ENCODE results near the gene TSEN2.
A peak's percentile ranks its signal among the peaks of the same experiment; 100 is the strongest.
"Not testable (repeated sequence)": the region's sequence is repeated elsewhere in the genome, so short reads cannot be mapped to it uniquely, and the experiment has no call there.

The TSEN2 gene

GRCh38 chr3:12484198-12484982 is at the start of gene TSEN2:
Gene TSEN2, plus strand, starts transcription at chr3:12484480. Its CDS starts 5,321 bp downstream, at chr3:12489801.
- DNase-seq, result peak; percentile 90 to 94 (median 92)

GRCh38 chr3:12436514-12437220 is 47.6 kb upstream of the TSEN2 start:
- no peak for DNase-seq

DNA sequence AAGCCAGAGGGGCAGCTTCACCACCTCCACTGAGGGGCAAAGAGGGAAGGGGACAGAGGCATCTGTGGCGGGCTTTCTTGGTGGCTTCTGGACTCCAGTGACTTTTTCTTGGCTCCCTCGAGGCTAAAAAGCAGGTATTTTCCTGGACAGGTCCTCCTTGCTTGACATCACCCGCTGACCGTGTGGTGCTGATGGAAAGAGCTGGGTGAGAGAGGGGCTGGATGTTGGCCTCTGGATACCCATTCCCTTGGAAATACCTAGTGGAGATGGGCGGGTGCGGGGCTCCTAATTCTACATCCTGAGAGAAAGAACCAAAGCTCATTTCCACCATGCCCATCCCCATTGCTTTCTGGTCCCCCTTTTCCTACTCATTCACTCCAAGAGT is 47.1 kb upstream of the TSEN2 start:
- no peak for DNase-seq

DNA sequence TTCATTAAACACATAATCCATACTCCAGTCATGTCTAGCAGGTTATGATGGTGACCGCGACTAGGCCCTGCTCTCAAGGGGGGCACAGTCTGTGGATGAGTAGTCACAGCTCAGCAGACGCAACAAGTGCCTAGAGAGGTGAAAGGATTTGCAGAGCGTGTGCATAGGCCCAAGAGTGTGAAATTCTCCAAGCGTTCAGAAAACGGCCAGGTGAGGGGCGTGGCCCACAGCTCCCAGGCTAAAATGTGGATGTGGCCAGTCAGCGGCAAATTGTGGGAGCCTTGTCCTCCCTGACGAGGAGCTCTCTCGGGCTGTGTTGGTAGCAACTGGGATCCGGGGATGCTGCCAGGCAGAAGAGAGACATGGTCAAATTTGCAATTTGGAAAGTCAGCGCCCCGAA is 46.4 kb upstream of the TSEN2 start:
- no peak for DNase-seq

GRCh38 chr3:12438318-12438717 is 46.0 kb upstream of the TSEN2 start:
- no peak for DNase-seq

DNA sequence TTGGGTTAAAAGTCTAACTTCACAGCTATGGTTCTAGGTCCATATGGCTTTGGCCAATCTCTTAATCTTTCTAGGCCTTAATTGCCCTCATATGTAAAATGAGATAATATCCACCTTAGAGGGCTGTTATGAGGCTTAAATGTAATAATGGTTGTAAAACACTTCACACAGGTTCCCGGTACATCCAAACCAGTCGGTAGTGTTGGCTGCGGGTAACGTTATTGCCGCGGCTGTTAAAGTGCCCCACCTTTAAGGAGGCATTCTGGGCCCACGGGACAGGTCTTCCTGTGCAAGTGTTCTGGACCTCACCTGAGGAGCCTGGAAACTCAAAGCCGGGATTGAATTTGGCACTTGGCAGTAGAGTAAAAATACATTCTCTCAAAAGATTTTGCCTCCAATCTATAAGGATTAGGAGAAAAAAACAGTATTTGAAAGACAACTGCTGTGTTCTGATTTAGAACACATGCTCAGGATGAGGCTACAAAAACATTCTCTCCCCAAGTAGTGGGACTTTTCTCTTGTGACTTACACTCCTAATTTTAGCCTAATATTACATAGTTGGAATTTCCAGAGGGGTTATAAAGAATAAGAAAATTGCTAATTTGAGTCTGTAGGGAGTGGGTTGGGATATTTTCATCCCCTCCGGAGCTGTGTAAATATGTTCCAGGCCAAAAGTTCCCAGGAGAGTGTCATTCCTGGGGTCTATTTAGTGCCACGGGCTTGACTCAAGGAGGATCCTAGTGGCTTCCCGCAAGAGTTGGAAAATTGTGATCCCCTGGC is 44.9 kb upstream of the TSEN2 start:
- DNase-seq, result no peak

- DNase-seq, result no peak
These were observed 43.2 kb upstream of the TSEN2 start for GRCh38 chr3:12440927-12441714.

DNA sequence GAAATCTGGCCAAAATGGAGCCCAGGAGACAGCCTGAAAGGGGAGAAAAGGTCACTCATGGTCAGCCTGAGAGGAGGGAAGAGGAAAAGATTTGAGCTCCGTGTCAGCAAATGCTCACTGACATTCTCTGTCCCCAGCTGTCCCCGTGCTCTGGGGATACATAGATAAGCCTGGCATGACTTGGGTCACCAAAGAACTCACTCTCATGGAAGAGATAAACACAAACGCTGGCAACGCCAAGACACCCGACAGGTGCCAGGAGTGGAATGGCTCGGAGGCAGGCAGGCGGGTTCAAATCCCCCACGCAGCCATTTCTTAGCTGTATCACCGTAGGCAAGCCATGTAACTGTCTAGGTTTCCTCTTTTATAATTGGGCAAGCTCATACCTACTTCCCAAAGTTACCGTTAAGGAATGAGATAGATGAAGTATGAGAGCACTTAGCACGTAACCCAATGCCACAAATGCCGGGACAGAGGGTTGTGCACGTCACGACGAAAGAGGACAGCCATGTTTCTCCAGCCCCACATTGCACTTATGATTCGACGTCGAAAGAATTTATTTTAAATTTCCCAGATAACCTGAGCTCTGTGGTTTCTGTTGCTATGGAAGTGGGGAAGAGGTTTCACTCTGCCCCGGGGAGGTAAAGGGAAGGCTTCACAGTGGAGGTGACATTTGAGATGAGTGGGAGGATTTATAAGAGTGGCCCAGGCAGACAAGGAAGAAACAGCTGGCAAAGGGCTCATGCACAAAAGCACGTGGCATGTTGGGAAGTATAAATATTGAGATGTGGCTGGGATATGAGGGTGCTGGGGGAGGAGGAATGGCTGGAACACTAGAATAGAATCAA is 41.4 kb upstream of the TSEN2 start:
- no peak for DNase-seq

DNA sequence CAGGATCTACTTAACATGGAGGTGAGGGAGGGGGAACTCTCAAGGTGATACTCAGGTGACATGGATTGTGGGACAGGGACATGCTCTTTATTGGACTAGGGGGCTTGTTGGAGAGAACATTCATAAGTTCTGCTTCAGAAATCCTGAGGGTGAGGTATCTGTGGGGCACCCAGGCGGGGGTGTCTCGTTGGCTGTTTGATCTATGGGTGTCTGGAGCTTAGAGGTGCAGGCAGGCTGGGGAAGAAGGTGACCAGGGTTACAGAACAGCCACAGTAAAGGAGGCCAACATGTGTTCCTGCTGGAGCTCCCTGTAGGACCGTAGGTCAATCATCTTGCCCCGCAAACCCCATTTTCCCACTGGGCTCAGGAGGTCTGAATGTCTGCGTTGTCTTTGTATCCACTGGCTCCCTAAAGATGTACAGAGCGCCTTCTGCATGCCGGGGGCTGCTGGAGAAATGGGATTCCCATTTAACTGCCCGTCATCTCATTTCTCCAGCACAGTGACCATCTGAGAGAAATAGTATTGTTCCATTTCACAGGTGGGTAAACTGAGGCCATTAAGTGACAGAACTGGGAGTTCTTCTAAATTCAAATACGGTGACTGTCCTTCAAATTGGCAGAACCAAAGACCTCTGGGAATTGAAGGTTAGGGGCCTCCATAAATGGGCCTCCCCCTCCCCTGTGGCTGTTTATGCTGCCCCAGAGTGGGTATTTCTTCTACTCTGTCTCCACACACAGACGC is 40.3 kb upstream of the TSEN2 start:
- DNase-seq, result no peak

DNA sequence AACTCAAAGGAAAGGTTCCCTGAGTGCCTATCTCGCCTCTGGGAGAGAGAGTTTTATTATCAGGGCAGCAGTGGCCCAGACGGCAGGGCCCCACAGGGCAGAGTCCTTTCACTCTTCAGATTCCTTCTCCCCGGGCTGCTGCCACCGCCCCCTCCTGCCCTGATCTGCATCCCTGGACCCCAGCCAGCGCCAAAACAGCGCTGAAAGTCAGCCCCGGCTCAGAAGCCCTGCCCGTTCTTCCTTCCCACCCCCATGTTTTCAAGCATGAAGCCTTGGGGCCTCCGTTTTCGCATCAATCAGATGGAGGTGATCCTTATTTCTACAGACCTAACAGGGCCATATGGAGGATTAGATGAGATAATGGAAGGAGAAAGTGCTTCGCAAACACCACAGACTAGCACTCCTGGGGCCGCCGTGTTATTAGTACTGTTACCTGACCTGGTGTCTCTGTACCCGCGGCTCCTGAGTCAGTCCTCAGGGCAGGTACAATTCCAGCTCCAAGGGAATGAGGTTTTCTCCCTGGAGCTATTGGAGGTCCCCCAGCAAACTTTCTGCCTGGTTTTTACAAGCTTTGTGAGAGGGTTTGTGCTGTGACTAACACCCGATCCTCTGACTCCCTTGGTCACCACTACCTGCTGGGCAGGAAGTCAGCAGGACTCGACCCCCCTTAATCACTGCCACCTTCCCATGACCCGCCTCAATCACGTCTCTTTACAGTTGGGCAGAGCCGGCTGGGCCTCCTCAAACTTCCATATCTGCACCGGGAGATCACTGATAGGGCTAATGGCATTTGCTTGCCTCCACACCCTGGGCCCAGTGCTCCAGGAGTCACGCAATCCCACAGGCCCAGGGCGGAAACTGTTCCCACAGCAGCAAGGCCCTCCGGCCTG is 39.5 kb upstream of the TSEN2 start:
- DNase-seq, result no peak

DNA sequence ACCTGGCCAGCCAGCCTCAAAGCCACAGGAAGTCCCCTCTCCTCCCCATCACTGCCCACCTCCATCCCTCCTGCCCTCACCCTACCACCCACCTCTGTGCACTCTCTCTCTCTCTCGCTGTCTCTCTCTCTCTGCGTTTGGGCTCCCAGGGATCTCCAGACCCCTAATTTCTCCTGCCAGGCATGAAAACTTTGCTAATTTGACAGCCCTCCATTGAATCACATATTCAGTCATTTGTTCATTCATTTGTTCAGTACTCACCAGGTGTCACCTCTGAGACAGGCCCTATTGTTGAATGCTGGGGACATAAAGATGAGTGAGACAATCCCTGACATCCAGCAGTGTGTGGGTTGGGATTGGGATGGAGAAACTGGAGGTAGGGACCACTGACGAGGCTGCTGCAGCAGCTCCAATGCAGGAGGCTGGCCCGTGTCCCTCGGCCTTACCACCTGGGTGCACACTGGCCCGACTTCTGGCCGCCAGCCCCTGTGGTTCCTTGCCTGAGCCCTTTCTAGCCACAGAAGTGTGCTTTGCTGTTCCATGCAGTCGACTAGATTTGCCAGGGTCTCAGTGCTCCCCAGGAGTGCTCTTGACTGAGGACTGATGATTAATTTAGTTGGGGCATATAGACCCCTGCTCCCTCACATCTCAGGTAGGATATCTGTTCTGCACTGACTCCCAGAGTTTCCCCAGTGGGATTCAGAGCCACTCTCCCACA is 38.6 kb upstream of the TSEN2 start:
- no peak for DNase-seq

GRCh38 chr3:12446298-12446697 is 38.0 kb upstream of the TSEN2 start:
- no peak for DNase-seq

DNA sequence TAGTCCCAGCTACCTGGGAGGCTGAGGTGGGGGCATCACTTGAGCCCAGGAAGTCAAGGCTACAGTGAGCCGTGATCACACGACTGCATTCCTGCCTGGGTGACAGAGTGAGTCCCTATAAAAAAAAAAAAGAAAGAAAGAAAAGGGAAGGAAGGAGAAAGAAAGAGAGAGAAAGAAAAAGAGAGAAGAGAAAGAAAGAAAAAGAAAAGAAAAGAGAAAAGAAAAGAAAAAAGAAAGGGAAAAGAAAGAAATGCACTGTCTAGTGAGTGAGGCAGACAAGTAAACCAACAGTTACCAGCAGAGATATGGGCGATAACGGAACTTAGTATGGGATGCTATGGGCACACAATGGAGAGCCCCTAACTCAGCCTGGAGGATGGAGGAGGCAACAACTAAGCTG is 37.2 kb upstream of the TSEN2 start:
- DNase-seq, result no peak

DNA sequence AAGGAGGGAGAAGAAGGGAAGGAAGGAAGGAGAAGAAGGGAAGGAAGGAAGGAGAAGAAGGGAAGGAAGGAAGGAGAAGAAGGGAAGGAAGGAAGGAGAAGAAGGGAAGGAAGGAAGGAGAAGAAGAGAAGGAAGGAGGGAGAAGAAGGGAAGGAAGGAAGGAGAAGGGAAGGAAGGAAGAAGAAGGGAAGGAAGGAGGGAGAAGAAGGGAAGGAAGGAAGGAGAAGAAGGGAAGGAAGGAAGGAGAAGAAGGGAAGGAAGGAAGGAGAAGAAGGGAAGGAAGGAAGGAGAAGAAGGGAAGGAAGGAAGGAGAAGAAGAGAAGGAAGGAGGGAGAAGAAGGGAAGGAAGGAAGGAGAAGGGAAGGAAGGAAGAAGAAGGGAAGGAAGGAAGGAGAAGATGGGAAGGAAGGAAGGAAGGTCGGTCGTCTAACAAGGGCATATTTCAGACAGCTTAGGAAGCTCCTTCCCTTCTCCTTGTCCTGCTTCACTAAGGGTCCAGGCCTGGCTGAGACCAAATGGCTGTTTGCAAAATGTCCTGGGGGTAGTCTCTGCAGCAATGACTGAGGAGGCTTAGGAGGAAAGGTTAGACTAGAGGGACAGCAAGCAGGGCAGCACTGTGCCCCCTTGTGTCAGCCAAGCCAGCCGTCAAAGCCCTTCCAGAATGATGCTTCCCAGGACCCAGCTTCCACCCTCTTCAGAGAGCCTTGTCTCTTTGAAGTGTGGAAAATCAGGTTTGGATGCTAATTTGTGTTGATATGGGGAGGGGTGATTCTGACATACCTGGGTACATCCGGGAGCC is 35.7 kb upstream of the TSEN2 start:
- not testable (repeated sequence) for DNase-seq

- DNase-seq, result peak in 2 of 3 experiments; percentile 5 to 43
These were observed 34.2 kb upstream of the TSEN2 start for GRCh38 chr3:12449889-12450682.

- no peak for DNase-seq
These were observed 32.8 kb upstream of the TSEN2 start for GRCh38 chr3:12451481-12451880.

DNA sequence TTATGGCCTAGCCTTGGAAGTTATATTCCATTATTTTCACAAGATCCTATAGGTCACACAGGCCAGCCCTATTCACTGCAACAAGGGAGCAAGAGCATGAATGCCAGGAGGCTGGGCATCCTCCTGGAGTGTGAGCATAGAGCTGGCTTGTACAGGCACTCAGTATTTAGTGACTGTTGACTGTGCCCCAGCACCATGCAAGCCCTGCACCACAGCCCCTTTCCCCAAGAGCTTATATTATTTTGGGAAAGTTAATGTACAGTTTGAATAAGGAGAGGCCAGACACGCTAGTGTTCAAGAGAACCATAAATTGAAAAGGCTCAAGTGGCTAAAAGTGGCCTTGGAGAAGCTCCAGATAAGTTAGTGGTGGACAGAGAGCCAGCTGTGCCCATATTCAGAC is 32.3 kb upstream of the TSEN2 start:
- no peak for DNase-seq

All from NCI-H1417 (cell line).